ENCODE results near the gene RFC2. TPM values are rescaled to one million over a fixed set of nuclear protein-coding genes. Genes with fewer than 3 reads are reported as not detected.
A peak's percentile ranks its signal among the peaks of the same experiment; 100 is the strongest.
"Not testable (repeated sequence)": the region's sequence is repeated elsewhere in the genome, so short reads cannot be mapped to it uniquely, and the experiment has no call there.

The RFC2 gene
- total RNA-seq, 2 experiments from 2014 or later: 70.5 to 76.8 TPM

DNA sequence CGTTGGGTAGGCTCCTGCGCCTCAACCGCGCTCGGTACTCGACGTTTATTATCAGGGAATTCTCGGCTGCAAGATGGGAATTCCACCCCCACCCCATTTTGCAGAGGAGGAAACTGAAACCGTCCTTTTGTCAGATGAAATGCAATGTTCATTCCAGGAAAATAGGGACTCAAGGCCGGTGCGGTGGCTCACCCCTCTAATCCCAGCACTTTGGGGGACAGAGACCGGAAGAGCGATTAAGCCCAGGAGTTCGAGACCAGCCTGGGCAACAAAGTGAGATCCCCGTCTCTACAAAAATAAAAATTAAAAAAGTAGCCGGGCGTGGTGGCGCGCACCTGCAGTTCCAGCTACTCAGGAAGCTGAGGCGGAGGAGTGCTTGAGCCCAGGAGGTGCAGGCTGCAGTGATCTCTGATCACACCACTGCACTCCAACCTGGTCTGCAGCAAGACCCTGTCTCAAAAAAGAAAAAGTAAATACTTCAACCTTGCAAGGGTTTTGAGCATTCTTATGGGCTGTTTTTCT lies 720 bp upstream of the RFC2 start:
- no peaks in the 10 kb centered on the region for H3K9me3 Mint-ChIP-seq (ENCODE audit: low read depth)
- H3K4me1 Mint-ChIP-seq: peaks cover 37% of the 10 kb centered on the region
- ATAC-seq (no peak), DNase-seq (no peak)
- peaks cover 19% of the 10 kb centered on the region for H3K36me3 Mint-ChIP-seq
- CTCF ChIA-PET: interaction anchor here (0.6 to 2.0 kb wide), 3 partner anchors 18 to 72 kb away, joined by 3 to 14 read pairs (median 3); no protein-coding TSS in a partner anchor
- H3K4me3 Mint-ChIP-seq: peak overlapping the region; percentile 96
- H3K27me3 Mint-ChIP-seq: peaks cover 2% of the 10 kb centered on the region
- H3K27ac Mint-ChIP-seq: peak overlapping the region; percentile 89

DNA sequence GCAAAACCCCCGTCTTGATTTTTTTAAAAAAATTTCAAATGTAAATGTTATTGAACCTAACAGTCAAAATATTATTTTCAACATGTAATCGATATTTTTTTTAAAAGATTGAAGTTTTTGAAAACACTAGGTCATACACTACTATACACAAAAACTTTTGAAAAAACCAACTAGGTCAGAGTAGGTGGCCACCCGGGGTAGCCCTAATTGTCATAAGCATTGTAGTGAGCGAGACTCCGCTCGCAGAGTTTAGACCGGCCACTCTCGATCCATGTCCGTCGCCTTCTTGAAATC lies 417 bp downstream of the RFC2 start:
- no peaks in the 10 kb centered on the region for H3K9me3 Mint-ChIP-seq (ENCODE audit: low read depth)
- H3K4me3 Mint-ChIP-seq: peak overlapping the region; percentile 96
- CTCF ChIA-PET: interaction anchor here (1.4 to 2.0 kb wide), 4 partner anchors 47 to 147 kb away, joined by 3 to 14 read pairs (median 3); no protein-coding TSS in a partner anchor
- ATAC-seq (peak; percentile 14), DNase-seq (no peak)
- peaks cover 2% of the 10 kb centered on the region for H3K27me3 Mint-ChIP-seq
- H3K27ac Mint-ChIP-seq: peak overlapping the region; percentile 89
- H3K36me3 Mint-ChIP-seq: peaks cover 28% of the 10 kb centered on the region
- H3K4me1 Mint-ChIP-seq: peaks cover 43% of the 10 kb centered on the region

DNA sequence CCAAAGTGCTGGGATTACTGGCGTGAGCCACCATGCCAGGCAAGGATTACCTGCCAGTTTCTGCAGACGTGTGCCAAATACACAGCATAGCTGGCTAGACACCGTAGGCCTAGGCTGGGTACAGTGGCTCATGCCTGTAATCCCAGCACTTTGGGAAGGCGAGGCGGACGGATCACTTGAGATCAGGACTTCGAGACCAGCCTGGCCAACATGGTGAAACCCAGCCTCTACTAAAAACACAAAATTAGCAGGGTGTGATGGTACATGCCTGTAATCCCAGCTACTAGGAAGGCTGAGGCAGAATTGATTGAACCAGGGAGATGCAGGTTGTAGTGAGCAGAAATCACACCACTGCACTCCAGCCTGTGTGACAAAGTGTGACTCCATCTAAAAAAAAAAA lies 868 bp downstream of the RFC2 start:
- DNase-seq: no peak
- peaks cover 32% of the 10 kb centered on the region for H3K36me3 Mint-ChIP-seq
- CTCF ChIA-PET: interaction anchor here (1.4 to 2.0 kb wide), 4 partner anchors 47 to 147 kb away, joined by 3 to 14 read pairs (median 3); no protein-coding TSS in a partner anchor
- H3K9me3 Mint-ChIP-seq (ENCODE audit: low read depth): no peaks in the 10 kb centered on the region
- peak overlapping the region; percentile 96 for H3K4me3 Mint-ChIP-seq
- H3K27ac Mint-ChIP-seq: peak overlapping the region; percentile 89
- peaks cover 47% of the 10 kb centered on the region for H3K4me1 Mint-ChIP-seq
- no peaks in the 10 kb centered on the region for H3K27me3 Mint-ChIP-seq
- no peak for ATAC-seq

DNA sequence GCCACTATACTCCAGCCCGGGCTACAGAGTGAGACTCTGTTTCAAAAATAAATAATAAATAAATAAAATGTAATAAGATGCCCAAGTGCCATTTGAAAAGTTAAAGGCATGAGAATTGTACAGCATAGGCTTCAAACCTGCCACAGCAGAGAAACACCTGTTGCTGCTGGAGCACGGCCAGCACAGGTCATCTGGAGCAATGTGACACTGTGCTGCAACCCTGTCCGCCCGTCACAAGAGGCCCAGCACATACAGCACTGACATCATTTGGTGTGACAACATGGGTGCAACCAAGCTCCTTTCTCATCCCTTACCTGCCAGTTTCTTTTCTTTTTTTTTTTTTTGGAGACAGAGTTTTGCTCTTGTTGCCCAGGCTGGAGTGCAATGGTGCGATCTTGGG lies 1.3 kb downstream of the RFC2 start:
- Mint-ChIP-seq H3K4me1 (peaks cover 51% of the 10 kb centered on the region), H3K36me3 (peaks cover 35% of the 10 kb centered on the region), H3K4me3 (peak overlapping the region; percentile 96), H3K9me3 (ENCODE audit: low read depth) (no peaks in the 10 kb centered on the region), H3K27ac (peak overlapping the region; percentile 61), H3K27me3 (no peaks in the 10 kb centered on the region)
- ATAC-seq (no peak), DNase-seq (no peak)
- CTCF ChIA-PET: interaction anchor here (1.4 to 1.8 kb wide), 3 partner anchors 46 to 147 kb away, joined by 3 to 7 read pairs (median 3); no protein-coding TSS in a partner anchor

DNA sequence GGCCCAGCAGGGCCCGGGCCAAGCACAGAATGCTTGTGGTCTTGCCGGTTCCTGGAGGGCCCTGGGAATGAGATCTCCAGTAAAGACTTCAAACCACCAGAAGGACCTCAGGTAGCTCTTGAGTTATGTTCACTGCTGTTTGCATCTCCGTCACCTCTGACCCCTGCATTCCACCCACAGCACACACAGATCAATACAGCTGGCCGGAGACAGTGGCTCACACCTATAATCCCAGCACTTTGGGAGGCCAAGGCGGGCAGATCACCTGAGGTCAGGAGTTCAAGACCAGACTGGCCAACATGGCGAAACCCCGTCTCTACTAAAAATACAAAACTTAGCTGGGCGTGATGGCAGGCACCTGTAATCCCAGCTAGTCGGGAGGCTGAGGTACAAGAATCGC lies 5.1 kb downstream of the RFC2 start:
- H3K4me3 Mint-ChIP-seq; ATAC-seq; CTCF ChIA-PET; H3K9me3 Mint-ChIP-seq (ENCODE audit: low read depth); H3K27me3 Mint-ChIP-seq; DNase-seq; H3K27ac Mint-ChIP-seq: not testable (repeated sequence)
- Mint-ChIP-seq H3K36me3 (peaks cover 53% of the 10 kb centered on the region), H3K4me1 (peaks cover 42% of the 10 kb centered on the region)

DNA sequence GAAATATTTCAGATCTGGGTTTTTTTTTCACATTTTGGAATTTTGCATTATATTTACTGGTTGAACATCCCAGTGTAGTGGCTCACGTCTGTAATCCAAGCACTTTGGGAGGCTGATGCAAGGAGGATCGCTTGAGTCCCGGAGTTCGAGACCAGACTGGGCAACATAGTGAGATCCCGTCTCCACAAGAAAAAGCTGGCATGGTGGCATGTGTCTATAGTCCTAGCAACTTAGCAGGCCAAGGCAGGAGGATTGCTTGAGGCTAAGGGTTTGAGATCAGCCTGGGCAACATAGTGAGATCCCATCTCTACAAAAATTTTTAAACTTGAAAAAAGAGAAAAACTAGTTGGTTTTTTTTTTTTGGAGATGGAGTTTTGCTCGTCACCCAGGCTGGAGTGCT lies 6.0 kb downstream of the RFC2 start:
- H3K4me1 Mint-ChIP-seq: peaks cover 41% of the 10 kb centered on the region
- H3K36me3 Mint-ChIP-seq: peaks cover 56% of the 10 kb centered on the region
- H3K9me3 Mint-ChIP-seq (ENCODE audit: low read depth): no peaks in the 10 kb centered on the region
- H3K27me3 Mint-ChIP-seq: no peaks in the 10 kb centered on the region
- no peak for ATAC-seq
- no peak overlapping the region for H3K27ac Mint-ChIP-seq
- CTCF ChIA-PET: interaction anchor here (0.6 kb wide), 1 partner anchor 46 kb away, joined by 3 read pairs; no protein-coding TSS in a partner anchor
- no peak overlapping the region for H3K4me3 Mint-ChIP-seq
- DNase-seq: no peak

DNA sequence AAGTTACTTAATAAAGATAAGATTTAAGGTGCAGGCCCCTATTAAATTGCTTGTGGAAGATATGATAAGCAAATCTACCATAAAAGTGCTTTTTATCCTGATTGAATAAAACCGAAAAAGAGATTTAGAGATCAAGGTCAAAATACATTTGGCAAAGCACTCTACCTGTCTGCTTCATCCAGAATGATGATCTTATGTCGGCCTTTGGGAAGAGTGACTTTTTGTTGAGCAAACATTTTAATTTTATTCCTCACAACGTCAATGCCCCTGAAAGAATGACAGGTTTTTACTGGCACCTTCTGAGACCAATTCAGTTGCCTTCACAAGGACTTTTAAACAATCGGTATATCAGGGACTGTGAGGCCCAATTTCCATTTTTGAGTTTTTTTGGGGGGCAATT lies 7.7 kb downstream of the RFC2 start:
- Mint-ChIP-seq H3K27me3 (no peaks in the 10 kb centered on the region), H3K4me1 (peaks cover 39% of the 10 kb centered on the region), H3K36me3 (peaks cover 60% of the 10 kb centered on the region), H3K4me3 (no peak overlapping the region), H3K9me3 (ENCODE audit: low read depth) (no peaks in the 10 kb centered on the region), H3K27ac (no peak overlapping the region)
- no peak for DNase-seq
- CTCF ChIA-PET: no interaction called here
- ATAC-seq: no peak

DNA sequence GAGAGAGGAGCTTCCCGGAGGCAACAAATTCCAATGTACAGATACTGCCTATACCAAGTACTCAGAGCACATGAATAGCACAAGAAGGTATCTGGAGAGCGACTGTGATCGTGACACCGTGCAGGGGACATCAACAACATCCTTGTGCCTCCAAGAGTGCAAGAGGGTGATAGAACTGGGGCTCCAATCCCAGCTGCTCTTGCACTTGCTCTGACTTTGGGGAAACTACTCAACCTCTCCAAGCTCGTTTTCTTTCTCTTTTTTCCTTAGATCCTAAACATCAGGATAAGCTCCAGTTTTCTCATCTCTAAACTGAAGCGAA lies 12.1 kb downstream of the RFC2 start:
- H3K9me3 Mint-ChIP-seq (ENCODE audit: low read depth): no peaks in the 10 kb centered on the region
- H3K4me3 Mint-ChIP-seq: no peak overlapping the region
- CTCF ChIA-PET: interaction anchor here (1.6 kb wide), 1 partner anchor 36 kb away, joined by 6 read pairs; no protein-coding TSS in a partner anchor
- DNase-seq (no peak), ATAC-seq (no peak)
- peaks cover 19% of the 10 kb centered on the region for H3K4me1 Mint-ChIP-seq
- peaks cover 45% of the 10 kb centered on the region for H3K36me3 Mint-ChIP-seq
- no peak overlapping the region for H3K27ac Mint-ChIP-seq
- H3K27me3 Mint-ChIP-seq: no peaks in the 10 kb centered on the region

DNA sequence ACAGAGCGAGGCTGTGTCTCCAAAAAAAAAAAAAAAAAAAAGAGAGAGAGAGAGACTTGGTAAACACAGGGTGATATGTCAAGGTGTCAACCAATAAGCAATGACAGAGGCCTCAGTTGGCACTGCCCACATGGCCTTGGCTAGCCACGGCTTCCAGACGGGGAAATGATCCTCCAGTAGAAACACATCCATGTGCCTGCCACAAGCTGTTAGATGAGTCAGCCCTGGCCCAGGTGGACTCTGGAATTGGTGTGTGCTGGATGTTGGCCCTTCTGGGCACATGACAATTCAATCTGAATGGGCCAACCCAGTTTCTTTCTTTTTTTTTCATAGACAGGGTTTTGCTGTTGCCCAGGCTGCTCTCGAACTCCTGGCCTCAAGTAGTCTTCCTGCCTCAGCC lies 13.7 kb downstream of the RFC2 start:
- H3K4me1 Mint-ChIP-seq: peaks cover 32% of the 10 kb centered on the region
- CTCF ChIA-PET: interaction anchor here (2.3 kb wide), 1 partner anchor 34 kb away, joined by 14 read pairs; no protein-coding TSS in a partner anchor

DNA sequence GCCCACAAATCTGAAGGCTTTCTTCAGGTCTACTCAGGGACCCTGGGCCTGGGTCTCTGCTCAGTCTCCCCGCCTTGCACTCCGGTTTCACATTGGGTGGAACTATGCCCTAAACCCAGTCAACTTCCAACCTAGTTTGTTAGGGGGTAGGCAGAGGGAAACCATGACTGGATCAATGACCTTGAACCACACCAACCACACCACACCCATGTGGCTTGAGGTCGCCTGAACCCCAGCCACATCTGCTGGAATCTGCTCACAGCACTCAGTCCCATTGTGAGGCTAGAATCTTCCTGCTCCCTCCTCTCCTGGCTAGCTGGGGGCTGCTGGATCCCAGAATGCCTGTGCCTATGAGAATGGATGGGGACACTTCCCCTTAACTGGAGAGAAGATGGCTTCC lies 17.9 kb downstream of the RFC2 start:
- DNase-seq (peak; percentile 86), ATAC-seq (peak; percentile 65)
- H3K27me3 Mint-ChIP-seq: no peaks in the 10 kb centered on the region
- H3K4me1 Mint-ChIP-seq: peaks cover 40% of the 10 kb centered on the region
- CTCF ChIA-PET: interaction anchor here (1.4 to 2.0 kb wide), 2 partner anchors 30 to 165 kb away, joined by 6 to 11 read pairs; no protein-coding TSS in a partner anchor
- H3K36me3 Mint-ChIP-seq: peaks cover 58% of the 10 kb centered on the region
- H3K4me3 Mint-ChIP-seq: no peak overlapping the region
- H3K27ac Mint-ChIP-seq: peak overlapping the region; percentile 81
- H3K9me3 Mint-ChIP-seq (ENCODE audit: low read depth): no peaks in the 10 kb centered on the region

More for the DNA sequence above, 13.7 kb downstream of the RFC2 start:
- no peak overlapping the region for H3K4me3 Mint-ChIP-seq
- H3K36me3 Mint-ChIP-seq: peaks cover 50% of the 10 kb centered on the region
- DNase-seq: no peak
- no peak for ATAC-seq
- H3K27me3 Mint-ChIP-seq: no peaks in the 10 kb centered on the region
- H3K9me3 Mint-ChIP-seq (ENCODE audit: low read depth): no peaks in the 10 kb centered on the region
- H3K27ac Mint-ChIP-seq: no peak overlapping the region

DNA sequence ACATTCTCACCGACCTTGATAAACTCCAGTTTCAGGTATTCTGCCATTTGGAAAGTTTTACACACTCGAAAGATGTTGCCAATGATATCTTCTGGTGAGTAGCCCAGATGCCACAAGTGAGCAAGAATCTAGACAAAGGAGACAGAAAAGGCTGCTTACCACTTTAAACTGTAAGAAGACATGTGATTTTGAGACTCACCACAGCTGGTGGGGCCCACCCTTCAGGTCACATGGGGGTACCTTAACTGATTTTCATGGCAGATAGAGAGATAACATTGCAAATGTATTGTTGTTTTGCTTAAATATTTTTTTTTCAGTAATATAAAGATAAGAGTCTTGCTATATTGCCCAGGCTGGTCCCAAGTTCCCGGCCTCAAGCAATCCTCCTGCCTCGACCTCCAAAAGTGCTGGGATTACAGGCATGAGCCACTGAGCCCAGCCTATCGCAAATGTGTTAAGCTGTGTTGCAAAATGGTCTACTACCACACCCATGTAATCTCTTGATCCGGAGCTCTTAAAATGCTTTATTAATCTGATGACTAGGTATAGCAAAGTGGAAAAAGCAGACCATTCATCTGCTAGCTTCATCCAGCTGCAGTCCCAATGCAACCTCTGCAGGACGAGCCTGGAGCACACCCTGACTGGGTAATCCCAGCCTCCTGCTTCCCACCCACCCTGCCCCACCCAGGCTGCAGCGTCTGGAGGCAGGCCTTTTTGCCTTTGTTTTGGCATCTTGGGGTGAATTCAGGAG lies 18.5 kb downstream of the RFC2 start:
- Mint-ChIP-seq H3K27ac (peak overlapping the region; percentile 81), H3K27me3 (no peaks in the 10 kb centered on the region), H3K4me3 (no peak overlapping the region), H3K36me3 (peaks cover 61% of the 10 kb centered on the region), H3K4me1 (peaks cover 44% of the 10 kb centered on the region), H3K9me3 (ENCODE audit: low read depth) (no peaks in the 10 kb centered on the region)
- CTCF ChIA-PET: interaction anchor here (1.4 to 2.0 kb wide), 2 partner anchors 29 to 166 kb away, joined by 6 to 11 read pairs; no protein-coding TSS in a partner anchor
- DNase-seq: no peak
- no peak for ATAC-seq

DNA sequence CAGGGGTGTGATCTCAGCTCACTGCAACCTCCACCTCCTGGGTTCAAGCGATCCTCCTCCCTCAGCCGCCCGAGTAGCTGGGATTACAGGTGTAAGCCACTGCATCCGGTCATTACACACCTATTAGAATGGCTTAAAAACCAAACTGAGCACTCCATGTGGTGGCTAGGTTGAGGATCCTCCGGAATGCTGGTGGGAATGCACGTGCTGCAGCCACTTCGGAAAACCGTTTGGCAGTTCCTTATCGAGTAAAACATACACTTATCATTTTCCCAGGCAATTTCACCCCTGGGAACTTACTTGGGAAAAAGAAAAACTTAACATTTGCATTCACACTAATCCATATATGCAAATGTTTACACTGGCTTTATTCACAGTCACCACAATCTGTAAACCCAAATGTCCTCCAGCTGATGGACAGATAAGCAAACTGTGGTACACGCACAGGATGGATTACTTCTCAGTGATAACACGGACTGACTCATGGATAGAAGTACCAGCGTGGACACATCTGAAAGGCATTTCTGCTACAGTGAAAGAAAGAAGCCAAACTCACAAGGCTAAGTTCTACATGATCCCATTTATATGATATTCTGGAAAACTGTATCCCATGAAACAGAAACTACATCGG lies 20.4 kb downstream of the RFC2 start:
- H3K27me3 Mint-ChIP-seq: no peaks in the 10 kb centered on the region
- ATAC-seq (no peak), DNase-seq (no peak)
- H3K36me3 Mint-ChIP-seq: peaks cover 67% of the 10 kb centered on the region
- no peak overlapping the region for H3K4me3 Mint-ChIP-seq
- peaks cover 51% of the 10 kb centered on the region for H3K4me1 Mint-ChIP-seq
- CTCF ChIA-PET: no interaction called here
- H3K27ac Mint-ChIP-seq: no peak overlapping the region
- H3K9me3 Mint-ChIP-seq (ENCODE audit: low read depth): no peaks in the 10 kb centered on the region

DNA sequence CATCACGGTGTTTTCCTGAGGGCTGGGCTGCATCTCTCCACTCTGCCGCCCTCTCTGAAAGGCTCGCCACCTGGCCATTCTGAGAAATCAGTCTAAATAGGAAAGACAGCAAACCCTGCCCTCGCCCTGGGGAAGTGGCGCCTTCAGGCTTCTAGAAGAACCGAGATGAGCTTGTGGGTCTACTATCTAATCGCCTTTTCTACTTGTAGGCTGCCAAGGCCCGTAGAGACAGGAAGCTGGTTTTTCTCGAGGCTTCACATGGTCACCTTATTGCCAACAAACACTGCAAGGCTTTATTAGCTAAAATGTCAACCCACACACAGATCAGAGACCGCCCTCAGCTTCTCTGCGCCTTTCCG lies 23.0 kb downstream of the RFC2 start:
- DNase-seq (no peak), ATAC-seq (no peak)
- peaks cover 40% of the 10 kb centered on the region for H3K4me1 Mint-ChIP-seq
- no peaks in the 10 kb centered on the region for H3K9me3 Mint-ChIP-seq (ENCODE audit: low read depth)
- CTCF ChIA-PET: interaction anchor here (1.2 to 6.3 kb wide), 4 partner anchors 14 to 170 kb away, joined by 3 to 28 read pairs (median 8); no protein-coding TSS in a partner anchor
- H3K36me3 Mint-ChIP-seq: peaks cover 58% of the 10 kb centered on the region
- H3K4me3 Mint-ChIP-seq: no peak overlapping the region
- H3K27ac Mint-ChIP-seq: peak overlapping the region; percentile 62
- H3K27me3 Mint-ChIP-seq: no peaks in the 10 kb centered on the region

Measured in activated CD8-positive, alpha-beta memory T cell treated with anti-CD3 and anti-CD28 coated beads, Interleukin-2, amount 10 ng/mL, durations not matched to agents 7 days and 5 days (primary cell).